CD4-positive, alpha-beta T cell (primary cell): ENCODE results near the gene SLC7A11. TPM values are rescaled to one million over a fixed set of nuclear protein-coding genes. Genes with fewer than 3 reads are reported as not detected.

Experiments used
- ATAC-seq: fragments of 200-7000 bp; cut with Tn5 transposase; one replicate; pipeline ENCODE4 v1.10.0; 2022; ENCODE audit warnings: mild to moderate bottlenecking; ENCODE audit not compliant: poor library complexity
- CTCF ChIA-PET: fragments of 350-600 bp; sonication (Branson Sonifier 250); formaldehyde crosslinking; loops from one replicate; lab custom pipeline; 2021; ENCODE audit warnings: antibody characterized with exemption, inconsistent platforms; lab: Charles Lee
- POLR2A ChIA-PET: fragments of 350-600 bp; sonication (Branson Sonifier 250); formaldehyde crosslinking; loops from one replicate; lab custom pipeline; 2021; ENCODE audit warnings: antibody characterized with exemption, inconsistent platforms; lab: Charles Lee
- DNase-seq, 14 experiments: peaks; one replicate each; pipeline ENCODE4 v3.0.0-alpha.2; 2013 to 2020; ENCODE audit warnings: mixed read lengths in 2 of 14
- H3K27ac ChIP-seq, 2 donors: one replicate each; pipeline versions ENCODE4 v1.5.1 to v1.7.0; 2013; ENCODE audit warnings: low read length in 2 of 2, low read depth in 1 of 2, mild to moderate bottlenecking in 1 of 2
- H3K27me3 ChIP-seq, 2 experiments: 1 replicate in 1 of 2; 2 replicates in 1 of 2; pipeline versions ENCODE4 v1.6.1 to v1.7.0; 2013; ENCODE audit warnings: low read length in 2 of 2, control low read depth in 1 of 2, mild to moderate bottlenecking in 1 of 2, moderate library complexity in 1 of 2; ENCODE audit not compliant: insufficient read depth in 2 of 2, control insufficient read depth in 1 of 2
- H3K36me3 ChIP-seq: one replicate; pipeline ENCODE4 v1.6.1; 2013; ENCODE audit warnings: low read length, control low read depth; ENCODE audit not compliant: insufficient read depth
- H3K4me1 ChIP-seq: one replicate; pipeline ENCODE4 v1.6.1; 2013; ENCODE audit warnings: low read length, control low read depth; ENCODE audit not compliant: insufficient read depth
- H3K4me3 ChIP-seq: one replicate; pipeline ENCODE4 v1.5.1; 2013; ENCODE audit warnings: mild to moderate bottlenecking, low read length, moderate library complexity
- H3K9me3 ChIP-seq, 2 experiments: 1 replicate in 1 of 2; 2 replicates in 1 of 2; pipeline versions ENCODE4 v1.6.1 to v1.7.0; 2013; ENCODE audit warnings: low read length in 2 of 2, mild to moderate bottlenecking in 2 of 2, control low read depth in 1 of 2, moderate library complexity in 1 of 2; ENCODE audit not compliant: control insufficient read depth in 1 of 2, insufficient read depth in 1 of 2
- H3K27ac Mint-ChIP-seq: one replicate; pipeline ENCODE4 v1.8.0; 2020; ENCODE audit warnings: mixed read lengths
- H3K27me3 Mint-ChIP-seq: one replicate; pipeline ENCODE4 v1.8.0; 2021; ENCODE audit warnings: mixed read lengths
- H3K36me3 Mint-ChIP-seq: one replicate; pipeline ENCODE4 v1.8.0; 2021; ENCODE audit warnings: low read depth, mixed read lengths
- H3K4me1 Mint-ChIP-seq: one replicate; pipeline ENCODE4 v1.8.0; 2021; ENCODE audit warnings: low read depth, mixed read lengths
- H3K4me3 Mint-ChIP-seq: one replicate; pipeline ENCODE4 v1.8.0; 2020; ENCODE audit warnings: mild to moderate bottlenecking, mixed read lengths
- H3K9me3 Mint-ChIP-seq: one replicate; pipeline ENCODE4 v1.8.0; 2020; ENCODE audit warnings: mixed read lengths
- intact Hi-C, 2 experiments: fragments of 100-400 bp; cut with DNase I in 1 of 2; cut with micrococcal nuclease in 1 of 2; formaldehyde crosslinking; loops; one replicate each; pipeline versions ENCODE4 v1.15.1 to v1.9.0; 2023 to 2025; cut with DNase I, micrococcal nuclease
- total RNA-seq, 174 experiments: library from RNA in 2 of 174; stranded (reverse) in 2 of 174; gene quantifications; one replicate each; pipeline ENCODE4 v1.2.3 and lab custom pipeline; 2021 to 2026
- TF ChIP-seq, protein P1 (sequence below): fragments of 200-600 bp; IDR thresholded peaks from one replicate; pipeline ENCODE4 v1.8.0; 2022; ENCODE audit warnings: antibody characterized with exemption, mild to moderate bottlenecking

SLC7A11 gene
- total RNA-seq, 2 experiments from 2014 or later: 0.03 TPM; not detected in 1

GRCh38 chr4:138185859-138186645 lies 56.1 kb downstream of the SLC7A11 start:
- no peaks in the 10 kb centered on the region for H3K4me1 Mint-ChIP-seq
- H3K9me3 Mint-ChIP-seq: no peaks in the 10 kb centered on the region
- no peaks in the 10 kb centered on the region for H3K9me3 ChIP-seq
- intact Hi-C loops: no loop called here
- H3K27me3 ChIP-seq: no peaks in the 10 kb centered on the region
- H3K27me3 Mint-ChIP-seq: no peaks in the 10 kb centered on the region
- CTCF ChIA-PET: no interaction called here
- POLR2A ChIA-PET: no interaction called here
- no peak overlapping the region for H3K4me3 Mint-ChIP-seq
- no peaks in the 10 kb centered on the region for H3K4me1 ChIP-seq
- no peaks in the 10 kb centered on the region for H3K36me3 ChIP-seq
- no peak overlapping the region for H3K27ac ChIP-seq
- TF ChIP-seq, protein P1, sequence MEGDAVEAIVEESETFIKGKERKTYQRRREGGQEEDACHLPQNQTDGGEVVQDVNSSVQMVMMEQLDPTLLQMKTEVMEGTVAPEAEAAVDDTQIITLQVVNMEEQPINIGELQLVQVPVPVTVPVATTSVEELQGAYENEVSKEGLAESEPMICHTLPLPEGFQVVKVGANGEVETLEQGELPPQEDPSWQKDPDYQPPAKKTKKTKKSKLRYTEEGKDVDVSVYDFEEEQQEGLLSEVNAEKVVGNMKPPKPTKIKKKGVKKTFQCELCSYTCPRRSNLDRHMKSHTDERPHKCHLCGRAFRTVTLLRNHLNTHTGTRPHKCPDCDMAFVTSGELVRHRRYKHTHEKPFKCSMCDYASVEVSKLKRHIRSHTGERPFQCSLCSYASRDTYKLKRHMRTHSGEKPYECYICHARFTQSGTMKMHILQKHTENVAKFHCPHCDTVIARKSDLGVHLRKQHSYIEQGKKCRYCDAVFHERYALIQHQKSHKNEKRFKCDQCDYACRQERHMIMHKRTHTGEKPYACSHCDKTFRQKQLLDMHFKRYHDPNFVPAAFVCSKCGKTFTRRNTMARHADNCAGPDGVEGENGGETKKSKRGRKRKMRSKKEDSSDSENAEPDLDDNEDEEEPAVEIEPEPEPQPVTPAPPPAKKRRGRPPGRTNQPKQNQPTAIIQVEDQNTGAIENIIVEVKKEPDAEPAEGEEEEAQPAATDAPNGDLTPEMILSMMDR: no peak
- H3K36me3 Mint-ChIP-seq: no peaks in the 10 kb centered on the region
- DNase-seq (no peak), ATAC-seq (no peak)
- no peak overlapping the region for H3K27ac Mint-ChIP-seq
- H3K4me3 ChIP-seq: no peak overlapping the region

- intact Hi-C loops: no loop called here
- H3K9me3 Mint-ChIP-seq: no peaks in the 10 kb centered on the region
- DNase-seq (no peak), ATAC-seq (no peak)
- Histone ChIP-seq H3K27ac (no peak overlapping the region), H3K4me3 (no peak overlapping the region), H3K27me3 (no peaks in the 10 kb centered on the region), H3K36me3 (no peaks in the 10 kb centered on the region), H3K4me1 (no peaks in the 10 kb centered on the region), H3K9me3 (no peaks in the 10 kb centered on the region)
- H3K36me3 Mint-ChIP-seq: no peaks in the 10 kb centered on the region
- ChIA-PET POLR2A (no interaction called here), CTCF (no interaction called here)
- TF ChIP-seq, protein P1: no peak
- H3K27ac Mint-ChIP-seq: no peak overlapping the region
- H3K27me3 Mint-ChIP-seq: no peaks in the 10 kb centered on the region
- H3K4me1 Mint-ChIP-seq: no peaks in the 10 kb centered on the region
- no peak overlapping the region for H3K4me3 Mint-ChIP-seq
Measured at GRCh38 chr4:138184886-138185285, 57.3 kb downstream of the SLC7A11 start.

GRCh38 chr4:138182838-138183426 lies 59.2 kb downstream of the SLC7A11 start:
- no peaks in the 10 kb centered on the region for H3K36me3 ChIP-seq
- no peaks in the 10 kb centered on the region for H3K27me3 Mint-ChIP-seq
- H3K4me1 Mint-ChIP-seq: no peaks in the 10 kb centered on the region
- POLR2A ChIA-PET: no interaction called here
- H3K4me3 ChIP-seq: no peak overlapping the region
- peak in 2 of 14 experiments; percentile 5 to 9 for DNase-seq
- H3K36me3 Mint-ChIP-seq: no peaks in the 10 kb centered on the region
- H3K27me3 ChIP-seq: no peaks in the 10 kb centered on the region
- intact Hi-C loops: no loop called here
- H3K4me3 Mint-ChIP-seq: no peak overlapping the region
- CTCF ChIA-PET: no interaction called here
- H3K9me3 ChIP-seq: no peaks in the 10 kb centered on the region
- H3K27ac Mint-ChIP-seq: no peak overlapping the region
- TF ChIP-seq, protein P1: no peak
- no peaks in the 10 kb centered on the region for H3K9me3 Mint-ChIP-seq
- ATAC-seq: no peak
- no peaks in the 10 kb centered on the region for H3K4me1 ChIP-seq
- no peak overlapping the region for H3K27ac ChIP-seq
